ENCODE results near the gene PRR14. TPM values are rescaled to one million over a fixed set of nuclear protein-coding genes. Genes with fewer than 3 reads are reported as not detected.

The PRR14 gene
- total and polyA plus RNA-seq, 2 donors (not counting 1 experiment from before 2014, with no cell fraction given): 2.5 to 6.6 TPM

GRCh38 chr16:30656974-30657865 lies 6.5 kb downstream of the PRR14 start:
- Histone ChIP-seq H2AFZ (ENCODE audit: low read length) (peak overlapping the region; percentile 48), H3K27me3 (ENCODE audit: control insufficient read depth, insufficient read depth, low read length) (no peaks in the 10 kb centered on the region), H3K9ac (ENCODE audit: insufficient read depth, low read length) (peak overlapping the region; percentile 29), H3K36me3 (ENCODE audit: control insufficient read depth, insufficient read depth, low read length) (peaks cover 21% of the 10 kb centered on the region), H3K27ac (ENCODE audit: insufficient read depth, low read length) (peak overlapping the region; percentile 83), H3K4me2 (ENCODE audit: extremely low read depth, insufficient read depth, low read length) (peak overlapping the region; percentile 79), H3K79me2 (ENCODE audit: control insufficient read depth, insufficient read depth, low read length) (peaks cover 33% of the 10 kb centered on the region), H3K4me3 (replicated peaks in 1 of 4; ENCODE audit: control extremely low read depth in 1 of 4, insufficient read depth in 1 of 4, low read depth in 3 of 4, low read length in 4 of 4) (peak overlapping the region; percentile 32 to 69 (median 50)), H3K4me1 (ENCODE audit: control insufficient read depth, extremely low read depth, insufficient read depth, low read length) (peaks cover 17% of the 10 kb centered on the region), H4K20me1 (ENCODE audit: control insufficient read depth, extremely low read depth, insufficient read depth, low read length) (no peaks in the 10 kb centered on the region), H3K9me3 (ENCODE audit: control insufficient read depth, insufficient read depth, low read depth, low read length) (no peaks in the 10 kb centered on the region)
- TF ChIP-seq CTCF (conservative IDR thresholded peaks at IDR 0.05 in 1 of 2, IDR thresholded peaks at IDR 0.05 in 1 of 2; ENCODE audit: low read depth in 1 of 2, low read length in 2 of 2) (no peak), EZH2 (IDR thresholded peaks at IDR 0.05; ENCODE audit: low read length, missing control alignments) (no peak)
- no peak for DNase-seq (ENCODE audit: low read depth in 2 of 2)

- H3K9me3 ChIP-seq (ENCODE audit: control insufficient read depth, insufficient read depth, low read depth, low read length): no peaks in the 10 kb centered on the region
- H4K20me1 ChIP-seq (ENCODE audit: control insufficient read depth, extremely low read depth, insufficient read depth, low read length): no peaks in the 10 kb centered on the region
- H3K9ac ChIP-seq (ENCODE audit: insufficient read depth, low read length): peak within 1 kb of the TSS; percentile 99
- peaks cover 27% of the 10 kb centered on the region for H3K36me3 ChIP-seq (ENCODE audit: control insufficient read depth, insufficient read depth, low read length)
- peak within 1 kb of the TSS; percentile 72 for H2AFZ ChIP-seq (ENCODE audit: low read length)
- TF ChIP-seq CTCF (conservative IDR thresholded peaks at IDR 0.05 in 1 of 2, IDR thresholded peaks at IDR 0.05 in 1 of 2; ENCODE audit: low read depth in 1 of 2, low read length in 2 of 2) (peak; percentile 48), EZH2 (IDR thresholded peaks at IDR 0.05; ENCODE audit: low read length, missing control alignments) (no peak)
- H3K4me2 ChIP-seq (ENCODE audit: extremely low read depth, insufficient read depth, low read length): peak within 1 kb of the TSS; percentile 79
- H3K27me3 ChIP-seq (ENCODE audit: control insufficient read depth, insufficient read depth, low read length): no peaks in the 10 kb centered on the region
- H3K4me1 ChIP-seq (ENCODE audit: control insufficient read depth, extremely low read depth, insufficient read depth, low read length): peaks cover 17% of the 10 kb centered on the region
- peaks cover 35% of the 10 kb centered on the region for H3K79me2 ChIP-seq (ENCODE audit: control insufficient read depth, insufficient read depth, low read length)
- DNase-seq (ENCODE audit: low read depth in 2 of 2): peak; percentile 100
- peak within 1 kb of the TSS; percentile 99 for H3K27ac ChIP-seq (ENCODE audit: insufficient read depth, low read length)
- H3K4me3 ChIP-seq (replicated peaks in 1 of 4; ENCODE audit: control extremely low read depth in 1 of 4, insufficient read depth in 1 of 4, low read depth in 3 of 4, low read length in 4 of 4): peak within 1 kb of the TSS; percentile 69 to 89 (median 87)
These were observed 7.3 kb downstream of the PRR14 start, which contains the start of gene FBRS for GRCh38 chr16:30657866-30658730. FBRS (plus strand) TSS chr16:30658431; CDS start chr16:30659519, 1,088 bp downstream.

All from fibroblast of lung (primary cell).